Measurements from ENCODE around the gene SLC8A3. TPM values are rescaled to one million over a fixed set of nuclear protein-coding genes. Genes with fewer than 3 reads are reported as not detected.

SLC8A3 gene
- total RNA-seq, 4 donors from 2014 or later, result 0.85 to 1.8 (median 1.0) TPM; not detected in 1

- Histone ChIP-seq H3K36me3 (no peaks in the 10 kb centered on the region), H3K27ac (no peak overlapping the region), H3K9me3 (no peaks in the 10 kb centered on the region), H3K4me1 (no peaks in the 10 kb centered on the region), H3K4me3 (no peak overlapping the region), H3K27me3 (no peaks in the 10 kb centered on the region)
- intact Hi-C loops (cut with DNase I; ENCODE audit: low total_unique reads), result no loop called here
- TF ChIP-seq POLR2A (IDR thresholded peaks at IDR 0.05), result no peak
- TF ChIP-seq, protein P1, sequence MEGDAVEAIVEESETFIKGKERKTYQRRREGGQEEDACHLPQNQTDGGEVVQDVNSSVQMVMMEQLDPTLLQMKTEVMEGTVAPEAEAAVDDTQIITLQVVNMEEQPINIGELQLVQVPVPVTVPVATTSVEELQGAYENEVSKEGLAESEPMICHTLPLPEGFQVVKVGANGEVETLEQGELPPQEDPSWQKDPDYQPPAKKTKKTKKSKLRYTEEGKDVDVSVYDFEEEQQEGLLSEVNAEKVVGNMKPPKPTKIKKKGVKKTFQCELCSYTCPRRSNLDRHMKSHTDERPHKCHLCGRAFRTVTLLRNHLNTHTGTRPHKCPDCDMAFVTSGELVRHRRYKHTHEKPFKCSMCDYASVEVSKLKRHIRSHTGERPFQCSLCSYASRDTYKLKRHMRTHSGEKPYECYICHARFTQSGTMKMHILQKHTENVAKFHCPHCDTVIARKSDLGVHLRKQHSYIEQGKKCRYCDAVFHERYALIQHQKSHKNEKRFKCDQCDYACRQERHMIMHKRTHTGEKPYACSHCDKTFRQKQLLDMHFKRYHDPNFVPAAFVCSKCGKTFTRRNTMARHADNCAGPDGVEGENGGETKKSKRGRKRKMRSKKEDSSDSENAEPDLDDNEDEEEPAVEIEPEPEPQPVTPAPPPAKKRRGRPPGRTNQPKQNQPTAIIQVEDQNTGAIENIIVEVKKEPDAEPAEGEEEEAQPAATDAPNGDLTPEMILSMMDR (IDR thresholded peaks at IDR 0.05), result no peak
- no peak for DNase-seq
Observed at GRCh38 chr14:70213721-70214282, 25.1 kb upstream of the SLC8A3 start.

- intact Hi-C loops (cut with DNase I; ENCODE audit: low total_unique reads), result no loop called here
- no peaks in the 10 kb centered on the region for H3K27me3 ChIP-seq
- H3K27ac ChIP-seq, result no peak overlapping the region
- no peak for DNase-seq
- no peaks in the 10 kb centered on the region for H3K4me1 ChIP-seq
- TF ChIP-seq, protein P1 (IDR thresholded peaks at IDR 0.05), result no peak
- TF ChIP-seq POLR2A (IDR thresholded peaks at IDR 0.05), result no peak
- no peak overlapping the region for H3K4me3 ChIP-seq
- H3K9me3 ChIP-seq, result no peaks in the 10 kb centered on the region
- H3K36me3 ChIP-seq, result no peaks in the 10 kb centered on the region
Observed at GRCh38 chr14:70212752-70213151, 24.0 kb upstream of the SLC8A3 start.

DNA sequence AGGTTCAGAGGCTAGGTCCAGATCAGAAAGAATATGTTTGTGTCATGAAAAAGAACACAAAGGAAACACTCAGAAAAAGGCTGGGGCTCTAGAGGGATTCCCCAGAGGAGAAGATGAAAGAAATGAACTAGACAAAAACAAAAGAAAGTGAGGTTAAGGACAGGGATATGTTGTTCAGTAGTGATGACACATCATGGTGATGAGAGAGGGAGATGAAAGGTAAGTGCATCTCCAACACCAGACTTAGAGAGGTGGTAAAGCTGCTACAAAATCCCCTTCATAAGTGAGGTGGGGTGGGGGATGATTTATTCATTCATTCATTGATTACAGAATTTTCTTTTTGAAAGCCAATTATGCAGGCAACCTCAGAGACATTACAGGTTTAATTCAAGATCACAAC is 19.6 kb upstream of the SLC8A3 start:
- TF ChIP-seq, protein P1 (IDR thresholded peaks at IDR 0.05), result no peak
- TF ChIP-seq POLR2A (IDR thresholded peaks at IDR 0.05), result no peak
- no peaks in the 10 kb centered on the region for H3K9me3 ChIP-seq
- intact Hi-C loops (cut with DNase I; ENCODE audit: low total_unique reads), result no loop called here
- H3K27ac ChIP-seq, result no peak overlapping the region
- H3K4me3 ChIP-seq, result no peak overlapping the region
- no peaks in the 10 kb centered on the region for H3K36me3 ChIP-seq
- no peaks in the 10 kb centered on the region for H3K4me1 ChIP-seq
- DNase-seq, result no peak
- H3K27me3 ChIP-seq, result no peaks in the 10 kb centered on the region

DNA sequence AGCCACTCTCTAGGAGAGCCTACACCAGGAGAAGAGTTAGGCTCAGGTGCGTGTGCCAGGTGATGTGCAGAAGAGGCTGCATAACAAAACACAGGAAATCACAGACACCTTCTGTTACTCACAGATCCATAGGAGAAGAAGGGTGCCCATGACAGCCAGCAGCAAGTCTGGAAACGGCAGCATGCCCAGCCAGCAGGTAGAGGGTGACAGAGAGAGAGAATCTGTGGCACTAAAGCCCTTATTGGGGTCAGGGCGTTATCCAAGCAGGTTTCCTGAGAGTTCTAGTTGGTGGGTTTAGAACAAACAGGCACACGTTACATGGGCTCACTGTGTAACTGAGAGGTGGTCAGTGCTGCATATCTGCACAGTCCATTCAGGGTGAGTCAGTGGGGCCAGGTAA is 14.9 kb upstream of the SLC8A3 start:
- TF ChIP-seq POLR2A (IDR thresholded peaks at IDR 0.05), result no peak
- TF ChIP-seq, protein P1 (IDR thresholded peaks at IDR 0.05), result no peak
- intact Hi-C loops (cut with DNase I; ENCODE audit: low total_unique reads), result no loop called here
- H3K4me1 ChIP-seq, result no peaks in the 10 kb centered on the region
- no peaks in the 10 kb centered on the region for H3K27me3 ChIP-seq
- no peaks in the 10 kb centered on the region for H3K36me3 ChIP-seq
- H3K9me3 ChIP-seq, result no peaks in the 10 kb centered on the region
- no peak for DNase-seq
- H3K4me3 ChIP-seq, result no peak overlapping the region
- H3K27ac ChIP-seq, result no peak overlapping the region

DNA sequence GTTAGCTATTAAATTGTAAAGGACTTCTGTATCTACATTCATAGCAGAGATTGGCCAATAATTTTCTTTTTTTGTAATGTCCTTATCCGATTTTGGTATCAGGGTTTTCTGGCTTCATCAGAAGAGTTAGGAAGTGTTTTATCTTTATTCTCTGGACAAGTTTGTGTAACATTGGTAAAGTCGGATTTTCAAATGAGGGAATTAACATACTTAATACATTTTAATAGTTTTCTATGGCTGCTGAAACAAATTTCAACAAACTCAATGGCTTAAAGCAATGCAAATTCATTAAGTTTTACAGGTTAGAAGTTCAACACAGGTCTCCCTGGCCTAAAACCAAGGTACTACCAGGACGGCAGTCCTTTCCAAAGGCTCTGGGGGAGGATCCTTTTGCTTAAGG is 13.2 kb upstream of the SLC8A3 start:
- no peaks in the 10 kb centered on the region for H3K4me1 ChIP-seq
- no peak for DNase-seq
- intact Hi-C loops (cut with DNase I; ENCODE audit: low total_unique reads), result no loop called here
- H3K27me3 ChIP-seq, result no peaks in the 10 kb centered on the region
- H3K9me3 ChIP-seq, result no peaks in the 10 kb centered on the region
- no peak overlapping the region for H3K27ac ChIP-seq
- TF ChIP-seq, protein P1 (IDR thresholded peaks at IDR 0.05), result no peak
- H3K36me3 ChIP-seq, result no peaks in the 10 kb centered on the region
- H3K4me3 ChIP-seq, result no peak overlapping the region

All from uterus (tissue), 4 donors.